Thymus (tissue), 11 donors: ENCODE results near the gene ZNF276. TPM values are rescaled to one million over a fixed set of nuclear protein-coding genes. Genes with fewer than 3 reads are reported as not detected.

Source experiments
- DNase-seq, 9 donors: peaks; one replicate each; pipeline ENCODE4 v3.0.0-alpha.2; 2013; ENCODE audit warnings: low spot score in 9 of 9, low read depth in 6 of 9, missing footprints in 1 of 9
- H3K27ac ChIP-seq, 2 donors: one replicate each; pipeline ENCODE4 v1.5.1; 2013; ENCODE audit warnings: control low read depth in 1 of 2, low read depth in 1 of 2, low read length in 1 of 2, mild to moderate bottlenecking in 1 of 2, moderate library complexity in 1 of 2
- H3K27me3 ChIP-seq, 2 donors: one replicate each; pipeline ENCODE4 v1.5.1; 2013; ENCODE audit warnings: low read length in 1 of 2; ENCODE audit not compliant: control insufficient read depth in 2 of 2, insufficient read depth in 1 of 2
- H3K36me3 ChIP-seq, 2 donors: one replicate each; pipeline ENCODE4 v1.5.1; 2013; ENCODE audit warnings: low read length in 1 of 2, mild to moderate bottlenecking in 1 of 2, moderate library complexity in 1 of 2; ENCODE audit not compliant: control insufficient read depth in 2 of 2, insufficient read depth in 2 of 2
- H3K4me1 ChIP-seq, 2 donors: one replicate each; pipeline ENCODE4 v1.5.1; 2013; ENCODE audit warnings: low read length in 2 of 2; ENCODE audit not compliant: control insufficient read depth in 2 of 2, insufficient read depth in 2 of 2
- H3K4me3 ChIP-seq, 2 donors: one replicate each; pipeline ENCODE4 v1.5.1; 2013; ENCODE audit warnings: low read length in 2 of 2, control low read depth in 1 of 2, mild to moderate bottlenecking in 1 of 2
- H3K9me3 ChIP-seq, 2 donors: one replicate each; pipeline ENCODE4 v1.5.1; 2013; ENCODE audit warnings: low read length in 1 of 2, mild to moderate bottlenecking in 1 of 2; ENCODE audit not compliant: control insufficient read depth in 2 of 2, insufficient read depth in 1 of 2
- WGBS: extraction: QIAGEN DNeasy Blood & Tissue Kit; methylation state at CpG from one replicate; pipeline ENCODE4 v1.1.7; 2013; 5-methylcytosine and 5-hydroxymethylcytosine counted together
- polyA plus RNA-seq: library from polyadenylated mRNA; stranded (reverse); fragments of 200-250 nt; gene quantifications from one replicate; pipeline ENCODE4 v1.2.3, GENCODE V29; 2013
- total RNA-seq: library from RNA; stranded (reverse); fragments of 120-200 nt; gene quantifications from one replicate; pipeline ENCODE4 v1.2.4, GENCODE V29; 2013
- donor health status: healthy.

ZNF276 gene
- total and polyA plus RNA-seq, 2 donors = 35.6 to 55.0 TPM

DNA sequence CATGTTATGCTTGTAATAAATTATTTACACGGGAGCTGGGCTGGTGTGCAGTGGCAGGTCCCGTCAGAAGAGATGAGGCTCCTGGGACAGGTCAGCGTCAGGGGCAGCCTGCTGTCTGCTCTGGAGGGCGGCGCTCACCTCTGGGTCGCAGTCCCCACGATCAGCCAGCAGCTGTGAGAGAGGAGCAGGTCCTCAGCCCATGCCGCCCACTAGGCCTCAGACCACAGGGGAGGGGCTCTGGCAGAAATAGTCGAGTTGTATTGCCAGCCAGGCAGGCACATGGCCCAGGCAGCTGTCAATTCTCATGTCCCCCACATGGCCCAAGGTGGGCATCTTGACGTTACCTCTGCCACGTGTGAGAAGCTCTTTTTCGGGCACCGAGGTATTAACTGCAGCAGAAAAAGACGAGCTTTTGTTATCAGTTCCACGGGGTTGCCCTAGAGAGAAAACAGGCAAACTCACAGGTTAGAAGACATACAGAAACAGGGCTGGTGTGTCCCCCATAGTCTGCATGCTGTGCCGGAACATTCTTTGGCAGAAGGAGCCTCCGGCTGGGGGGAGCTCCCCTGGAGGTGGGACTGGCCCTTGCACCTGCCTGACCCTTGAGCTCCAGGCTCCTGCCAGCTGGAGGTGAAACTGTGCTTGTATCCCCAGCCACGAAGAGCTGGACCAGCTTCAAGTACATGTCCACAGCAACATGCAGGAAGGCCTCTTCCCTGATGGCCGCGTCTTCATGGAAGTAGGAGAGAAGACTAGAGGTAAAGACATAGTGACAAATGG lies 17.4 kb downstream of the ZNF276 start:
- peaks cover 3 to 6% of the 10 kb centered on the region in 2 donors for H3K4me1 ChIP-seq
- no peaks in the 10 kb centered on the region for H3K9me3 ChIP-seq
- no peak overlapping the region for H3K4me3 ChIP-seq
- 96% methylated on average over 20 of the region's 20 CpGs for WGBS
- H3K27me3 ChIP-seq = no peaks in the 10 kb centered on the region
- no peak overlapping the region for H3K27ac ChIP-seq
- H3K36me3 ChIP-seq = peaks cover 73 to 83% of the 10 kb centered on the region in 2 donors
- no peak for DNase-seq

DNA sequence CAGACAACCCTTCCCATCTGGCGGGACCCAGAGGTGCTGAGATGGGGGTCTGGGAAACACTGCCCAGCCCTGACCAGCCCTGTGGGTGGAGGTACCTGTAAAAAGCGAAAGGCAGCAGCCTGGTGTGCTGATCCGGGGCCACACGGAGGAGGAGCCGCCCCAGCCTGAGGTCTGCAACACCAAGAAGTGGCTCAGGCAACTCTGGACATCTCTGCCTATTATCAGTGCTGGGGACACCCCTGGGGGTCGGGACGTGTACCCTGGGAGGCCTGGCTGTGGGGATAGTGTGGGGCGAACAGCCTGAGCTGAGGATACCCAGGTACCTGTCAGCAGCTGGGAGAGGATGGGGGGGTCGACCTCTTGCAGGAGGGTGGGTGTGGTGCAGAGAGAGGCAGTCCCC lies 18.0 kb downstream of the ZNF276 start:
- H3K4me3 ChIP-seq = no peak overlapping the region
- DNase-seq = no peak
- 97% methylated on average over 9 of the region's 9 CpGs for WGBS
- H3K36me3 ChIP-seq = peaks cover 71 to 81% of the 10 kb centered on the region in 2 donors
- H3K9me3 ChIP-seq = peaks cover 0 to 2% of the 10 kb centered on the region in 2 donors
- no peaks in the 10 kb centered on the region for H3K27me3 ChIP-seq
- H3K27ac ChIP-seq = no peak overlapping the region
- peaks cover 3 to 6% of the 10 kb centered on the region in 2 donors for H3K4me1 ChIP-seq

DNA sequence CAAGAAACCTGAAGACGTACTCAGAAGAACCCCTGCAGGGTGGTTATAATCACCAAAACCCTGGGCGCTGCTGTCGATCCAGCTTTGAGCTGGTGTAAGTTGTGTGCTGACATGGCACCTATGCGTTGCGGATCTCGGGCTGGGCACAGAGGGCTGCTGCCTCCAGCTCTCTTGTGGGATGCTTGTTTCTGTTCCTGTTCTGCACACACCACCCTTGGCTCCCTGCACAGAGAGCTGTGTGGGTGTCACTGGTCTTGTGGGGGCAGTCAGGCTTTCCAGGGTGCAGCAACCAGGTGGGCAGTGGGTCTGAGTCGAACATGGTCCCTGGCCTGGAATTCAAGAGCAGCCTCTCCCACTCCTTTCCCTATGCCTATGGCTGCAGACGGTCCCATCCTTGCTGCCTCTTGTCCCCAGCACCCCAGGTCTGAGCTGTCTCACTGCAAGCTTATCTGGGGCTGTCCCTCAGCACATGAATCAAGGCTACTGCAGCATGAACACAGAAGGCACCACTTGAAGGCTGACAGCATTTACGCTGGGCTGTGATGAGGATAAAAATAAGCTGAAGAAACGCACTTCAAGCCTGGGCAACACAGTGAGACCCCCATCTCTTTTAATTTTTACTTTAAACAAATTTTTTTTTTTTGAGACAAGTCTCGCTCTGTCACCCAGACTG lies 20.1 kb downstream of the ZNF276 start:
- WGBS = 96% methylated on average over 11 of the region's 11 CpGs
- no peaks in the 10 kb centered on the region for H3K27me3 ChIP-seq
- H3K4me3 ChIP-seq = no peak overlapping the region
- peaks cover 0 to 2% of the 10 kb centered on the region in 2 donors for H3K9me3 ChIP-seq
- peaks cover 67 to 82% of the 10 kb centered on the region in 2 donors for H3K36me3 ChIP-seq
- no peak overlapping the region for H3K27ac ChIP-seq
- DNase-seq = no peak
- H3K4me1 ChIP-seq = peaks cover 3 to 6% of the 10 kb centered on the region in 2 donors

DNA sequence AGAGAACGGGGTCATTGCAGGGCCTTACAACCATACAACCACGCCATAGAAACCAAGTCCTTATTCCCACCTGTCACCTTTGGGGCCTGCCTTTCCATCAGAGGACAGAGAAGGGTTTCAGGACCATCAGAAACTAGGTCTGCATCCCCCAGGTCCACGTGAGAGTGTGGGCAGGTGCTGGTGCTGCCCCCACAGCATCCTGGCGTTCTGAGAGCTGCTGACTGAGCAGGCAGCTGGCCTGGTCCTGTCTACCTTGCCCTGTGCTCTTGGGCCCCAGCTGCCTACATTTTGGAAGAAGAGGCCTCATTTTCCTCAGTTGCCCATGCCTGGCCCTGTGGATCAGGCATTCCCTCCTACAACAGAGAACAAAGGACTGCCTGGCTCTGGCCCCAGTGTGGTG lies 21.6 kb downstream of the ZNF276 start:
- 96% methylated on average over 4 of the region's 4 CpGs for WGBS
- no peak overlapping the region for H3K27ac ChIP-seq
- H3K27me3 ChIP-seq = no peaks in the 10 kb centered on the region
- peaks cover 0 to 2% of the 10 kb centered on the region in 2 donors for H3K9me3 ChIP-seq
- no peak overlapping the region for H3K4me3 ChIP-seq
- H3K4me1 ChIP-seq = peaks cover 0 to 1% of the 10 kb centered on the region in 2 donors
- no peak for DNase-seq
- peaks cover 62 to 77% of the 10 kb centered on the region in 2 donors for H3K36me3 ChIP-seq

DNA sequence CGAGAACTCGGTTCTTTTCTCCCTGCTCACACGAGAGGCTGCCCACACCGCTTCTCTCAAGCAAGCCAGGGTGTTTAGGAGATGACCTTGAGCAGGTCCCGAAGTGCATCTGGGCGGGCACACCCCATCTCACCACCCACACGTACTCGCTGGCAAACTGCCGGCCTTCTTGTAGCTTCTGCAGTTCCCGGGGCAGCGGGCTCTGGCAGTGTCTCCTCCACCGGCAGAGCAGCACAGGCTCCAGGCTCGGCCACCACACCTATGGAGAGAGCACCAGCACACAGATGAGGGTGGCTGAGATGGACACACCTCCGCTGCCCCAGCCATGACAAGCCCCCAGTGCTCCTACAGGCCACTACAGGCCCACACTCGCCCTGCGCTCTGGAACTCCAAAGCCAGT lies 23.5 kb downstream of the ZNF276 start:
- DNase-seq = no peak
- H3K4me3 ChIP-seq = no peak overlapping the region
- H3K27me3 ChIP-seq = no peaks in the 10 kb centered on the region
- H3K4me1 ChIP-seq = peaks cover 0 to 2% of the 10 kb centered on the region in 2 donors
- WGBS = 97% methylated on average over 16 of the region's 16 CpGs
- H3K9me3 ChIP-seq = peaks cover 0 to 2% of the 10 kb centered on the region in 2 donors
- H3K27ac ChIP-seq = no peak overlapping the region
- H3K36me3 ChIP-seq = peaks cover 59 to 74% of the 10 kb centered on the region in 2 donors

DNA sequence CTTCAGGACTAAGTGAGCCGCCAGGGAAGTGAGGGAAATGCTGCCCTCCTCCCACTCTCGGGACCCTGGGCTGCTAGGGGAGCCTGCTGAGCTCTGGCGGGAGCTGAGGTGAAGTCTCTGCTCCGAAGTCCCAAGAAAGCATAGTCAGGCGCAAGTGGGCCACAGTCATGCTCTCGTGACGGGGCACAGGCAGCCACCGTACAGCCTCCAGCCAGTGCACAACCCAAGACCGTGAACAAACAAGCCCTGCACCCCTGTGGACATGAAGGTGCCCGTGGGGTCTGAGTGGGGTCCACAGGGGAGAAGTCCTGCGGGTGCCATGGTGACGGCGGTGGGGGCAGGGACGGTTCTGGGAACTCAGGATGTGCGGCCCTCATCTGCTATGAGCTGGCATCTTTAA lies 24.7 kb downstream of the ZNF276 start:
- 95% methylated on average over 15 of the region's 15 CpGs for WGBS
- Histone ChIP-seq H3K4me1 (peaks cover 0 to 2% of the 10 kb centered on the region in 2 donors), H3K27me3 (no peaks in the 10 kb centered on the region), H3K36me3 (peaks cover 57 to 68% of the 10 kb centered on the region in 2 donors), H3K9me3 (peaks cover 0 to 2% of the 10 kb centered on the region in 2 donors), H3K27ac (no peak overlapping the region), H3K4me3 (no peak overlapping the region)
- DNase-seq = no peak

DNA sequence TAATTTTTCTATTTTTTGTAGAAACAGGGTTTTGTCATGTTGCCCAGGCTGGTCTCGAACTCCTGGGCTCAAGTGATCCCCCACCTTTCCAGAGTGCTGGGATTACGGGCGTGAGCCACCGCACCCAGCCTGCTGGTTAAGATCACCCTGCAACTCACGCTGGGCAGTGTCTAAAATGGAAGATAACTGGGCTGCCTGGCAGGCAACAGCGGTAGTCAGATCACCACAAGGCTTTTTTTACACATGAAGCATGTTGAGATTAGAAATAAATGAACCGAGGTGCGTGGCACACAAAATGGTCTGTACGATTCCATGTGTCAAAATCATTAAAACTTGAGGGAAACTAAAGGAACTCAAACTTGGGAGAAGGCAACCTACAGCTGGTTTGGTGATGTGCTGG lies 26.7 kb downstream of the ZNF276 start:
- H3K4me1 ChIP-seq = peaks cover 0 to 2% of the 10 kb centered on the region in 2 donors
- no peak overlapping the region for H3K4me3 ChIP-seq
- peaks cover 0 to 2% of the 10 kb centered on the region in 2 donors for H3K9me3 ChIP-seq
- DNase-seq = no peak
- 99% methylated on average over 9 of the region's 9 CpGs for WGBS
- no peaks in the 10 kb centered on the region for H3K27me3 ChIP-seq
- peaks cover 54 to 60% of the 10 kb centered on the region in 2 donors for H3K36me3 ChIP-seq
- no peak overlapping the region for H3K27ac ChIP-seq

DNA sequence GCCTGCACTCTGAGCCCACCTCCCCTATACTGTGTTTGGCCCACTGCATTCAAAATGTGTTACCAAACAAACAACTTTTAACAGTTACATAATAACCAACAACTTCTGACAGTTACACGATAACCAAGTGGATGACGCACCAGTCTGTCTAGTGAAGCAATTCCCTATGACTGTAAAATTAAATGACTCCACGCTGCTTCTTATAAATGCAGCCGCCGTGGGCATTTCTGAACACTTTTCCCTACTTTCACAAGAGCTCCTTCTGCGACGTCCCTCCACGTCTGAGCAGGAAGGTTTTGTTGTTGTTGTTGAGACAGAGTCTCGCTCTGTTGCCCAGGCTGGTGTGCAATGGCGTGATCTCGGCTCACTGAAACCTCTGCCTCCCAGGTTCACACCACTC lies 27.6 kb downstream of the ZNF276 start:
- no peak overlapping the region for H3K27ac ChIP-seq
- H3K9me3 ChIP-seq = peaks cover 0 to 2% of the 10 kb centered on the region in 2 donors
- no peak for DNase-seq
- H3K4me1 ChIP-seq = peaks cover 0 to 2% of the 10 kb centered on the region in 2 donors
- H3K36me3 ChIP-seq = peaks cover 57 to 65% of the 10 kb centered on the region in 2 donors
- 96% methylated on average over 11 of the region's 11 CpGs for WGBS
- no peak overlapping the region for H3K4me3 ChIP-seq
- H3K27me3 ChIP-seq = no peaks in the 10 kb centered on the region

DNA sequence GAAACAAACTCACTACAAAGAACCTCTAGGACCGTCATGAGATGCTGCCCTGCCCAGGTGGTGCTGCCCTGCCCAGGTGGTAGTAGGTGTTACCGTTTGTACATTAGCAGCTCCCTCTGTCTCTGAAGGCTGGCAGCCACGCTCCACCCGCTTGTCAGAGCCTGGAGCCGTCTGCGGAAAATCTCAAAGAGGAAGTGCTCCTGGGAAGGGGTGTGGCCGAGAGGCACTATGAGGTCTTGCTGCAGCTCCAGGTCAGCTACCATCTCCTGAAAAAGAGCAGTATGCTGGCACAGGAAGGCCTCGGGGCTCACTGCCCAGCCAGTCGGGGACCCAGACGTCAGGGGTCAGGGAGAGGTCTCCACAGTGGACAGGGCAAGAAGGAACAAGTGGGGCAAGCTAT lies 28.3 kb downstream of the ZNF276 start:
- 75% methylated on average over 10 of the region's 10 CpGs for WGBS
- Histone ChIP-seq H3K36me3 (peaks cover 50 to 58% of the 10 kb centered on the region in 2 donors), H3K27ac (no peak overlapping the region)

More for the DNA sequence above, 28.3 kb downstream of the ZNF276 start:
- Histone ChIP-seq H3K4me3 (no peak overlapping the region), H3K9me3 (no peaks in the 10 kb centered on the region), H3K4me1 (peaks cover 0 to 2% of the 10 kb centered on the region in 2 donors), H3K27me3 (no peaks in the 10 kb centered on the region)
- no peak for DNase-seq
